HEK293 (cell line): ENCODE results near the gene KIF13A.
A peak's percentile ranks its signal among the peaks of the same experiment; 100 is the strongest.
"Not testable (repeated sequence)": the region's sequence is repeated elsewhere in the genome, so short reads cannot be mapped to it uniquely, and the experiment has no call there.

Experiments
- CTCF ChIA-PET: fragments of 350-600 bp; formaldehyde crosslinking; extraction: SDS; loops from one replicate; lab custom pipeline; 2021; ENCODE audit warnings: antibody characterized with exemption; lab: Yijun Ruan, JAX
- POLR2A ChIA-PET: fragments of 300-600 bp; formaldehyde crosslinking; extraction: SDS; loops from one replicate; lab custom pipeline; 2020; ENCODE audit warnings: antibody characterized with exemption, inconsistent platforms; lab: Yijun Ruan, JAX
- H3K27ac ChIP-seq: fragments of 200-500 bp; sonication (Bioruptor generic); 2 replicates; pipeline ENCODE4 v1.5.1; 2014; ENCODE audit warnings: low read depth, low read length, control low read depth, inconsistent platforms; ENCODE audit errors: extremely low read depth
- H3K36me3 ChIP-seq, 2 experiments: fragments of 200-500 bp in 1 of 2; sonication (Bioruptor generic) in 1 of 2; 1 replicate in 1 of 2; 2 replicates in 1 of 2; pipeline ENCODE4 v1.5.1; 2014 to 2017; ENCODE audit warnings: inconsistent platforms in 2 of 2, low read length in 2 of 2; ENCODE audit not compliant: control insufficient read depth in 2 of 2, insufficient read depth in 1 of 2
- H3K4me1 ChIP-seq: fragments of 200-500 bp; sonication (Bioruptor generic); 2 replicates; pipeline ENCODE4 v1.5.1; 2014; ENCODE audit warnings: mild to moderate bottlenecking, low read length, inconsistent platforms; ENCODE audit not compliant: control insufficient read depth, insufficient read depth
- H3K4me3 ChIP-seq: 2 replicates; pipeline ENCODE4 v1.5.1; 2011; ENCODE audit warnings: low read depth, mild to moderate bottlenecking, control low read depth, low read length, moderate library complexity
- H3K9me3 ChIP-seq: fragments of 200-500 bp; sonication (Bioruptor generic); 2 replicates; pipeline ENCODE4 v1.5.1; 2014; ENCODE audit warnings: low read depth, low read length, inconsistent platforms; ENCODE audit not compliant: control insufficient read depth, insufficient read depth
- GLI4 ChIP-seq: fragments of 450-650 bp; formaldehyde crosslinking; IDR thresholded peaks from 2 replicates; pipeline ENCODE4 v1.5.1; 2016; ENCODE audit warnings: missing biosample characterization, missing genetic modification characterization
- KLF8 ChIP-seq: fragments of 450-650 bp; formaldehyde crosslinking; IDR thresholded peaks from 2 replicates; pipeline ENCODE4 v1.5.1; 2016; ENCODE audit warnings: missing biosample characterization, missing genetic modification characterization
- PRDM10 ChIP-seq: fragments of 450-650 bp; formaldehyde crosslinking; IDR thresholded peaks from 2 replicates; pipeline ENCODE4 v1.5.1; 2016; ENCODE audit warnings: missing biosample characterization, missing genetic modification characterization
- PRDM6 ChIP-seq: fragments of 450-650 bp; formaldehyde crosslinking; IDR thresholded peaks from 2 replicates; pipeline ENCODE4 v1.5.1; 2017; ENCODE audit warnings: missing biosample characterization, missing genetic modification characterization
- TSHZ1 ChIP-seq: fragments of 450-650 bp; formaldehyde crosslinking; IDR thresholded peaks from 2 replicates; pipeline ENCODE4 v1.5.1; 2016; ENCODE audit warnings: missing biosample characterization, missing genetic modification characterization, borderline replicate concordance
- YY1 ChIP-seq: fragments of 450-650 bp; formaldehyde crosslinking; IDR thresholded peaks from 2 replicates; pipeline ENCODE4 v1.5.1; 2018; ENCODE audit warnings: missing biosample characterization, missing genetic modification characterization
- ZBTB48 ChIP-seq: fragments of 450-650 bp; formaldehyde crosslinking; IDR thresholded peaks from 2 replicates; pipeline ENCODE4 v1.5.1; 2016; ENCODE audit warnings: missing biosample characterization, missing genetic modification characterization
- ZBTB7A ChIP-seq: fragments of 450-650 bp; formaldehyde crosslinking; IDR thresholded peaks from 2 replicates; pipeline ENCODE4 v1.5.1; 2016; ENCODE audit warnings: low read depth, missing biosample characterization, missing genetic modification characterization
- ZEB2 ChIP-seq: fragments of 450-650 bp; formaldehyde crosslinking; IDR thresholded peaks from 2 replicates; pipeline ENCODE4 v1.5.1; 2016; ENCODE audit warnings: missing biosample characterization, missing genetic modification characterization
- ZFP41 ChIP-seq: fragments of 450-650 bp; formaldehyde crosslinking; IDR thresholded peaks from 2 replicates; pipeline ENCODE4 v1.5.1; 2016; ENCODE audit warnings: missing biosample characterization, missing genetic modification characterization, borderline replicate concordance
- ZNF132 ChIP-seq: fragments of 450-650 bp; formaldehyde crosslinking; IDR thresholded peaks from 2 replicates; pipeline ENCODE4 v1.5.1; 2017; ENCODE audit warnings: missing biosample characterization, missing genetic modification characterization, borderline replicate concordance
- ZNF202 ChIP-seq: fragments of 450-650 bp; formaldehyde crosslinking; IDR thresholded peaks from 2 replicates; pipeline ENCODE4 v1.5.1; 2016; ENCODE audit warnings: missing biosample characterization, missing genetic modification characterization, borderline replicate concordance
- ZNF362 ChIP-seq: fragments of 450-650 bp; formaldehyde crosslinking; IDR thresholded peaks from 2 replicates; pipeline ENCODE4 v1.5.1; 2016; ENCODE audit warnings: missing biosample characterization, missing genetic modification characterization
- ZNF433 ChIP-seq: fragments of 450-650 bp; formaldehyde crosslinking; IDR thresholded peaks from 2 replicates; pipeline ENCODE4 v1.5.1; 2016; ENCODE audit warnings: missing biosample characterization, missing genetic modification characterization, low read depth
- ZNF514 ChIP-seq: fragments of 450-650 bp; formaldehyde crosslinking; IDR thresholded peaks from 2 replicates; pipeline ENCODE4 v1.5.1; 2016; ENCODE audit warnings: missing biosample characterization, missing genetic modification characterization
- ZNF664 ChIP-seq: fragments of 450-650 bp; formaldehyde crosslinking; IDR thresholded peaks from 2 replicates; pipeline ENCODE4 v1.5.1; 2016; ENCODE audit warnings: missing biosample characterization, missing genetic modification characterization
- ZNF792 ChIP-seq: fragments of 450-650 bp; formaldehyde crosslinking; IDR thresholded peaks from 2 replicates; pipeline ENCODE4 v1.5.1; 2016; ENCODE audit warnings: missing biosample characterization, missing genetic modification characterization
- ZSCAN30 ChIP-seq: fragments of 450-650 bp; IDR thresholded peaks from 2 replicates; pipeline ENCODE4 v1.5.1; 2018; ENCODE audit warnings: missing biosample characterization, mild to moderate bottlenecking, missing genetic modification characterization, moderate library complexity
- ZXDB ChIP-seq: fragments of 450-650 bp; formaldehyde crosslinking; IDR thresholded peaks from 2 replicates; pipeline ENCODE4 v1.5.1; 2016; ENCODE audit warnings: missing biosample characterization, missing genetic modification characterization

The KIF13A gene

GRCh38 chr6:17979479-17979878, 8.0 kb downstream of the KIF13A start:
- Histone ChIP-seq H3K36me3 (peaks cover 6 to 7% of the 10 kb centered on the region in 2 experiments; a peak in 2 of 3 replicates), H3K9me3 (no peaks in the 10 kb centered on the region), H3K27ac (no peak overlapping the region), H3K4me1 (peaks cover 2% of the 10 kb centered on the region; the same call in 1 of the 2 replicates), H3K4me3 (no peak overlapping the region)
- 0 out of 2 replicates have a peak, but pooled peaks have one; percentile 57 for TF ChIP-seq ZNF664 (tag by site-specific recombination)
- TF ChIP-seq PRDM10 = no peak
- TF ChIP-seq ZNF362 (tag by site-specific recombination) = peak; percentile 66; the same call in 1 of the 2 replicates
- CTCF ChIA-PET = interaction anchor here (0.7 to 1.7 kb wide), 2 partner anchors 7 to 34 kb away, joined by 3 to 5 read pairs; no protein-coding TSS in a partner anchor
- POLR2A ChIA-PET = interaction anchor here (0.5 kb wide), 1 partner anchor 299 kb away, joined by 10 read pairs; no protein-coding TSS in a partner anchor

- H3K4me1 ChIP-seq = peaks cover 23% of the 10 kb centered on the region
- H3K36me3 ChIP-seq, POLR2A ChIA-PET, H3K4me3 ChIP-seq, H3K9me3 ChIP-seq, CTCF ChIA-PET, H3K27ac ChIP-seq: not testable (repeated sequence)
- TF ChIP-seq ZNF202 (tag by site-specific recombination) = peak; percentile 43; the same call in 1 of the 2 replicates
These were observed 11.2 kb downstream of the KIF13A start for GRCh38 chr6:17976258-17976657.

GRCh38 chr6:17974570-17975368, 12.7 kb downstream of the KIF13A start:
- H3K36me3 ChIP-seq = no peaks in the 10 kb centered on the region
- no peak overlapping the region for H3K4me3 ChIP-seq
- ChIA-PET POLR2A (no interaction called here), CTCF (interaction anchor here (0.5 to 0.9 kb wide), 3 partner anchors 10 to 50 kb away, joined by 3 to 4 read pairs (median 3); no protein-coding TSS in a partner anchor)
- no peaks in the 10 kb centered on the region for H3K9me3 ChIP-seq
- H3K27ac ChIP-seq = no peak overlapping the region
- H3K4me1 ChIP-seq = peaks cover 21% of the 10 kb centered on the region
- no peak for TF ChIP-seq ZBTB7A (tag by site-specific recombination)
- TF ChIP-seq KLF8 (tag by site-specific recombination) = no peak
- no peak for TF ChIP-seq ZFP41 (tag by site-specific recombination)
- no peak for TF ChIP-seq ZXDB (tag by site-specific recombination)
- TF ChIP-seq ZNF132 = no peak
- TF ChIP-seq ZNF514 = no peak
- TF ChIP-seq YY1 (tag by site-specific recombination) = no peak
- no peak for TF ChIP-seq ZNF792
- TF ChIP-seq GLI4 (tag by site-specific recombination) = no peak
- TF ChIP-seq ZSCAN30 (tag by site-specific recombination) = no peak
- TF ChIP-seq ZBTB48 (tag by site-specific recombination) = no peak
- no peak for TF ChIP-seq ZNF433 (tag by site-specific recombination)
- no peak for TF ChIP-seq PRDM6 (tag by site-specific recombination)
- TF ChIP-seq ZEB2 (tag by site-specific recombination) = no peak
- TF ChIP-seq TSHZ1 (tag by site-specific recombination) = no peak
